ENCODE data around the gene DHX29. TPM values are rescaled to one million over a fixed set of nuclear protein-coding genes. Genes with fewer than 3 reads are reported as not detected.

DHX29 gene
- total RNA-seq, 1 experiment from 2014 or later = 27.6 TPM

- no peak for DNase-seq
- POLR2A ChIA-PET = no interaction called here
- Mint-ChIP-seq H3K36me3 (ENCODE audit: insufficient read depth, unreplicated experiment) (peaks cover 28% of the 10 kb centered on the region), H3K4me1 (ENCODE audit: low read depth, unreplicated experiment) (no peaks in the 10 kb centered on the region), H3K9me3 (ENCODE audit: unreplicated experiment) (no peaks in the 10 kb centered on the region), H3K27ac (ENCODE audit: unreplicated experiment) (no peak overlapping the region), H3K27me3 (ENCODE audit: insufficient read depth, unreplicated experiment) (no peaks in the 10 kb centered on the region), H3K4me3 (ENCODE audit: unreplicated experiment) (no peak overlapping the region)
- Histone ChIP-seq H3K4me3 (ENCODE audit: low read depth, low read length) (no peak overlapping the region), H3K27me3 (replicated peaks; ENCODE audit: control insufficient read depth, insufficient read depth, low read length) (no peaks in the 10 kb centered on the region), H3K4me1 (no peaks in the 10 kb centered on the region), H3K36me3 (ENCODE audit: control insufficient read depth, insufficient read depth, low read length) (no peaks in the 10 kb centered on the region), H3K9me3 (no peaks in the 10 kb centered on the region)
- BruUV-seq (replicated peaks) = no TSS peak
- CTCF ChIA-PET = no interaction called here
- TF ChIP-seq CTCF (IDR thresholded peaks at IDR 0.05; ENCODE audit: insufficient read depth in 1 of 2, low read depth in 1 of 2, low read length in 1 of 2, severe bottlenecking in 1 of 2, unreplicated experiment in 1 of 2) = no peak
- intact Hi-C loops (cut with micrococcal nuclease; ENCODE audit: unreplicated experiment) = no loop called here
These were observed 28.7 kb downstream of the DHX29 start for GRCh38 chr5:55278778-55279177.

- H3K9me3 Mint-ChIP-seq (ENCODE audit: unreplicated experiment) = no peaks in the 10 kb centered on the region
- H3K27ac Mint-ChIP-seq (ENCODE audit: unreplicated experiment) = no peak overlapping the region
- Histone ChIP-seq H3K27me3 (replicated peaks; ENCODE audit: control insufficient read depth, insufficient read depth, low read length) (no peaks in the 10 kb centered on the region), H3K36me3 (ENCODE audit: control insufficient read depth, insufficient read depth, low read length) (no peaks in the 10 kb centered on the region), H3K4me1 (no peaks in the 10 kb centered on the region), H3K9me3 (no peaks in the 10 kb centered on the region), H3K4me3 (ENCODE audit: low read depth, low read length) (no peak overlapping the region)
- TF ChIP-seq CTCF (IDR thresholded peaks at IDR 0.05; ENCODE audit: insufficient read depth in 1 of 2, low read depth in 1 of 2, low read length in 1 of 2, severe bottlenecking in 1 of 2, unreplicated experiment in 1 of 2) = no peak
- ChIA-PET POLR2A (no interaction called here), CTCF (no interaction called here)
- intact Hi-C loops (cut with micrococcal nuclease; ENCODE audit: unreplicated experiment) = no loop called here
- no peaks in the 10 kb centered on the region for H3K4me1 Mint-ChIP-seq (ENCODE audit: low read depth, unreplicated experiment)
- no peak overlapping the region for H3K4me3 Mint-ChIP-seq (ENCODE audit: unreplicated experiment)
- DNase-seq = no peak
- H3K27me3 Mint-ChIP-seq (ENCODE audit: insufficient read depth, unreplicated experiment) = no peaks in the 10 kb centered on the region
- BruUV-seq (replicated peaks) = no TSS peak
- H3K36me3 Mint-ChIP-seq (ENCODE audit: insufficient read depth, unreplicated experiment) = peaks cover 32% of the 10 kb centered on the region
These were observed 30.7 kb downstream of the DHX29 start for GRCh38 chr5:55276771-55277170.

GRCh38 chr5:55258339-55258738 is 49.2 kb downstream of the DHX29 start:
- intact Hi-C loops (cut with micrococcal nuclease; ENCODE audit: unreplicated experiment) = no loop called here
- no peak overlapping the region for H3K4me3 ChIP-seq (ENCODE audit: low read depth, low read length)
- no peak for TF ChIP-seq CTCF (IDR thresholded peaks at IDR 0.05; ENCODE audit: insufficient read depth in 1 of 2, low read depth in 1 of 2, low read length in 1 of 2, severe bottlenecking in 1 of 2, unreplicated experiment in 1 of 2)
- Mint-ChIP-seq H3K27ac (ENCODE audit: unreplicated experiment) (no peak overlapping the region), H3K4me3 (ENCODE audit: unreplicated experiment) (no peak overlapping the region), H3K4me1 (ENCODE audit: low read depth, unreplicated experiment) (peaks cover 8% of the 10 kb centered on the region), H3K9me3 (ENCODE audit: unreplicated experiment) (no peaks in the 10 kb centered on the region), H3K36me3 (ENCODE audit: insufficient read depth, unreplicated experiment) (peaks cover 10% of the 10 kb centered on the region), H3K27me3 (ENCODE audit: insufficient read depth, unreplicated experiment) (no peaks in the 10 kb centered on the region)
- H3K9me3 ChIP-seq = no peaks in the 10 kb centered on the region
- ChIA-PET POLR2A (no interaction called here), CTCF (no interaction called here)
- no TSS peak for BruUV-seq (replicated peaks)
- DNase-seq = no peak
- H3K27me3 ChIP-seq (replicated peaks; ENCODE audit: control insufficient read depth, insufficient read depth, low read length) = no peaks in the 10 kb centered on the region
- H3K36me3 ChIP-seq (ENCODE audit: control insufficient read depth, insufficient read depth, low read length) = no peaks in the 10 kb centered on the region
- peaks cover 28% of the 10 kb centered on the region for H3K4me1 ChIP-seq
